Neural progenitor cell (in vitro differentiated cells): ENCODE data around the gene SMOC2.

Experiments used
- CTCF ChIP-seq: fragments of 200-600 bp; sonication (generic); IDR thresholded peaks from 2 replicates; pipeline ENCODE4 v1.5.1; 2017; ENCODE audit warnings: antibody characterized with exemption, mild to moderate bottlenecking
- EZH2 ChIP-seq: fragments of 200-600 bp; sonication (generic); IDR thresholded peaks from 2 replicates; pipeline ENCODE4 v1.6.1; 2017; ENCODE audit warnings: antibody characterized with exemption, mild to moderate bottlenecking, moderate library complexity

- no peak for TF ChIP-seq CTCF
- no peak for TF ChIP-seq EZH2
These were observed 254.7 kb downstream of the SMOC2 start for GRCh38 chr6:168695701-168696100.
